Urinary bladder (tissue), 4 donors: ENCODE data around the gene SLC5A4. TPM values are rescaled to one million over a fixed set of nuclear protein-coding genes. Genes with fewer than 3 reads are reported as not detected.
A peak's percentile ranks its signal among the peaks of the same experiment; 100 is the strongest.
"Not testable (repeated sequence)": the region's sequence is repeated elsewhere in the genome, so short reads cannot be mapped to it uniquely, and the experiment has no call there.

Experiments used
- DNase-seq: peaks from one replicate; pipeline ENCODE4 v3.0.0-alpha.2; 2015; ENCODE audit errors: extremely low spot score
- H3K27ac ChIP-seq: one replicate; pipeline ENCODE4 v1.5.1; 2013; ENCODE audit warnings: low read depth, mild to moderate bottlenecking, moderate library complexity
- H3K36me3 ChIP-seq: one replicate; pipeline ENCODE4 v1.6.1; 2013; ENCODE audit warnings: mild to moderate bottlenecking, moderate library complexity; ENCODE audit not compliant: insufficient read depth
- H3K4me1 ChIP-seq: one replicate; pipeline ENCODE4 v1.6.1; 2013; ENCODE audit warnings: mild to moderate bottlenecking, moderate library complexity; ENCODE audit not compliant: insufficient read depth
- H3K4me3 ChIP-seq: one replicate; pipeline ENCODE4 v1.5.1; 2013; ENCODE audit warnings: low read depth, low read length
- WGBS: extraction: QIAGEN DNeasy Blood & Tissue Kit; methylation state at CpG from one replicate; pipeline ENCODE4 v1.1.7; 2013; 5-methylcytosine and 5-hydroxymethylcytosine counted together
- polyA plus RNA-seq: library from polyadenylated mRNA; stranded (reverse); fragments of 200-250 nt; gene quantifications from one replicate; pipeline ENCODE4 v1.2.3, GENCODE V29; 2013
- total RNA-seq: library from RNA; depleted of rRNA; stranded (reverse); fragments of >200 nt; gene quantifications from one replicate; pipeline ENCODE4 v1.2.3, GENCODE V29; 2014
- donor health status: healthy with polysubstance abuse.
- donor health status: healthy.

SLC5A4 gene
- total RNA-seq: 3.4 TPM
- polyA plus RNA-seq: 0.72 TPM

DNA sequence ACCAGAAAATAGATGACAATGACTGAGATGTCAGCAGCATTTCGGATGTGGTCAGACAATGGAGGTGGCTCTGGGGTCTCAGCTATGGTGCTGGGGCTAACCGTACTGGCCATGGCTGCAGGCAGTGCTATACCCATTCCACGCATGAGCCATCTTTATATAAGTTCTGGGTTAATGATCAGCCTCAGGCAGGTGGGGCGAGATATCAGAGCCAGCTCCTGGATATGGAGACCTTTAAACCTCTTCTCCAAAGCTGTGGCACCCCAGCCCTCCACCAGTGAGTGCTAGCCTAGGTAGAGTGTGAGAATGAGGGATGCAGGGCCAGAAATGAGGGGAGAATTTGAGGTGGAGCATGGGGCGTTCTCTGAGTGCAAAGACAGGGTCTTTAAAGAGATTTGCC is at the start of gene SLC5A4:
TSS of gene SLC5A4 (minus strand) at position 131 of the 400 bp plus-strand sequence. CDS start at position 113, 18 bp downstream.
- DNase-seq: no peak

DNA sequence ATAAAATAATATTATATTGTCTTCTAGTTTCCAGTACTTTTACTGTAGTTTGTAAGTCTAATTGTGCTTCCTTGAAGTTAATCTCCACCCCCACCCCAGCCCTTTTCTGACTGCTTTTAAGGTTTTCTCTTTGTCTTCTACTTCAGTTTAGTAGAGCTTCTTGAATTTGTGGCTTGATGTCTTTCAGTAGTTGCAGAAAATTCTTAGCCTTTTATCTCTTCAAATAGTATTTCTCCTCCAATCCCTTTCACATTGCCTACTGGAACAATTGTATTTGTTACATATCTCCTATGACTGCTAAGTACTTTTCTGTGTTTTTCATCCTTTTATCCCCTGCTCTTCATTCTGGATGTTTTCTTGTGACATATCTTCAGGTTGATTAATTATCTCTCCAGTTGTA is 38.8 kb upstream of the SLC5A4 start:
- DNase-seq, H3K4me1 ChIP-seq: not testable (repeated sequence)

More for the DNA sequence above, at the start of gene SLC5A4:
- Histone ChIP-seq H3K36me3 (no peaks in the 10 kb centered on the region), H3K4me3 (no peak within 1 kb of the TSS), H3K4me1 (no peaks in the 10 kb centered on the region), H3K27ac (no peak within 1 kb of the TSS)
- WGBS: 82% methylated on average over 5 of the region's 5 CpGs

DNA sequence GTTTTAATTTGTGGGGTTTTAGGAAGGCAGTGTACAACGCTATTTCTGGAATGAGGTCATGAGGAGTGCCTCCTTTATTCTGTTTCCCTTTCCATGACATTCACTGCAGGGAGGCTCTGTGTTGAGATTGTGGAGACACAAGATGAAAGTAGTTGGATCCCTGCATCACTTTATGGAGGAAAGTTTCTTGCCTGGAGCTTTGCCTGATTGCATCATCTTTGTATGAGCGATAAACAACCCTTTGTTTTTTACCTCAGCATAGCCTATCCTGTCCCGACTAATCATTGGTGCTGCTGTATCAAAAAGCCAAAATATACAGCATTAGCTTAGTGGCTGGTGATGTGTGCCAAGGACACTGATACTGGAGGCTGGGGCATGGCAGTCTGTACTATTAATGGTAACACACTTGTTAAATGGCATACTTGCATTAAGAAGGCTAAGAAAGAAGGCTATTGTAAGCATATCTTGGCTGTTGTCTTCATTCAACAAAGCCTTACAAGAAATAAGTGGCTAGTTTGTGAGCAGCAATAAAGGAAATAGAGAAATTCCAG is 31.2 kb upstream of the SLC5A4 start:
- DNase-seq: no peak
- no peak overlapping the region for H3K4me3 ChIP-seq
- 86% methylated on average over 3 of the region's 3 CpGs for WGBS

More for the DNA sequence above, 38.8 kb upstream of the SLC5A4 start:
- not testable (repeated sequence) for H3K4me3 ChIP-seq, H3K36me3 ChIP-seq, H3K27ac ChIP-seq

DNA sequence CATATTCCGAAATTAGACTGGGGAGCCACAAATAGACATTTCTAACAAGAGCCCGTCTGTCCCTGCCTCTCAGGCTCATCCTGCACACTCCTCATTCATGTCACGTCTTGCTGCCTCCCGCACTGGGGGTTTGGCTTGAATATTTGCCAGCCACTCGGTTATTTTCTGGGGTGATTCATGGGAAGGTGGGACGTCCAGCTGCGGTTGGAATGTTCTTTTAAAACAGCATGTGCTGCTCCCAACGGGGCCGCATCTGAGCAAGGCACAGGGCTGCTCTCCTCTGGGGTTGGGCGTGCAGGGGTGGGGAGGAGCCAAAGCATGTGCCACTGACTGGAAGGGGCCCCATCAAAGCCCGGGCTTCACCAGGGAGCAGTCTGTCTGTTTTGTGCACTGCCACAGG is 25.9 kb upstream of the SLC5A4 start:
- peak; percentile 3 for DNase-seq
- H3K27ac ChIP-seq: no peak overlapping the region
- 28% methylated on average over 11 of the region's 11 CpGs for WGBS
- no peak overlapping the region for H3K4me3 ChIP-seq
- no peaks in the 10 kb centered on the region for H3K36me3 ChIP-seq
- H3K4me1 ChIP-seq: no peaks in the 10 kb centered on the region

More for the DNA sequence above, 31.2 kb upstream of the SLC5A4 start:
- H3K4me1 ChIP-seq: no peaks in the 10 kb centered on the region
- no peaks in the 10 kb centered on the region for H3K36me3 ChIP-seq
- no peak overlapping the region for H3K27ac ChIP-seq

DNA sequence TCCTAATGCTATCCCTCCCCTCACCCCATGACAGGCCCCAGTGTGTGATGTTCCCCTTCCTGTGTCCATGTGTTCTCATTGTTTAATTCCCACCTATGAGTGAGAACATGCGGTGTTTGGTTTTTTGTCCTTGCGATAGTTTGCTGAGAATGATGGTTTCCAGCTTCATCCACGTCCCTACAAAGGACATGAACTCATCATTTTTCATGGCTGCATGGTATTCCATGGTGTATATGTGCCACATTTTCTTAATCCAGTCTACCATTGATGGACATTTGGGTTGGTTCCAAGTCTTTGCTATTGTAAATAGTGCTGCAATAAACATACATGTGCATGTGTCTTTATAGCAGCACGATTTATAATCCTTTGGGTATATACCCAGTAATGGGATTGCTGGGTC is 20.2 kb upstream of the SLC5A4 start:
- H3K36me3 ChIP-seq, H3K4me1 ChIP-seq, H3K27ac ChIP-seq, DNase-seq, H3K4me3 ChIP-seq: not testable (repeated sequence)
- WGBS: 70% methylated on average over 4 of the region's 4 CpGs

DNA sequence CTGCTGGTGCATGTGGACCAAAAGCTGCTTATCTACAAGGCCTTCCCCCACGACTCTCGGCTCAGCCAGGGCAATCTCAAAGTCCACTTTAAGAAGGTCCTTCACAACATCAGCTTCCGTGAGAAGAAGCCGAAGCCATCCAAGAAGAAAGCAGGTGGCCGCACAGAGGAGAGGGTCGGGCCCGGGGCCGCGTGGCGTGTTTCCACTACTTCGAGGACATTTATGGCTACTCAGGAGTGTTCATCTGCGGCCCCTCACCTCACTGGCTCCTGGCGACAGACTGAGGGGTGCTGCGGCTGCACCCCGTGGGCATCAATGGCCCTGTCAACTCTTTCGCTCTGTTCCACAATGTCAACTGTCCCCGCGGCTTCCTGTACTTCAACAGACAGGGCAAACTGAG is 16.2 kb upstream of the SLC5A4 start:
- 90% methylated on average over 18 of the region's 18 CpGs for WGBS
- no peak overlapping the region for H3K4me3 ChIP-seq
- no peak overlapping the region for H3K27ac ChIP-seq
- DNase-seq: no peak
- H3K4me1 ChIP-seq: no peaks in the 10 kb centered on the region
- H3K36me3 ChIP-seq: no peaks in the 10 kb centered on the region

DNA sequence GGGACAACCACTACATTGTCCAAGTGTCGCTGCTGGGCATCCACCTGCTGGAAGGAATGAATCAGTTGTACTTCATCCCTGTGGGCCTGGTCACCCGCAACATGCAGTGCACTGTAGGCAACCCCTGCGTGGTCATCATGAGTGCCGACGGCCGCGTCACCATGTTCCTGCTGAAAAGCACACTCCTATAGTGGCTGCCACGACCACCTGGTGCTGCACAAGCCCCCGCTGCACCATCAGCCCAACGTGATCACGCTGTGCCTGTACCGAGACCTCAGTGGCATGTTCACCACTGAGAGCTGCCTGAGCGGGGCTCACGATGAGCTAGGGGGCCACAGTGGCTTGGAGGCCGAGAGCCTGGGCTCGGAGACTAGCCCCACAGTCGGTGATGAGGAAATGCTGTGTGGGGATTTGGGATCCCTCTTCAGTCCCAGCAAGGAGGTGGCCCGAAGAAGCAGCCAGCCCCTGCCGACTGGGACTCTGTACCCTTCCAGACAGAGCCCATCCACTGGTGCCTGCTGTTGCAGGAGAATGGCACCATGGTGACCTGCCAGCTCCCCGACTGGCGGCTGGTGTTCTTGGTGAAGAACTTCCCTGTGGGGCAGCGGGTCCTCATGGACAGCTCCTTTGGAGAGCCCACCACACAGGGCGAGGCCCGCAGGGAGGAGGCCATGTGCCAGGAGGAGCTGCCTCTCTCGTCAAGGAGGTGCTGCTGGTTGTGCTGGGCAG is 15.7 kb upstream of the SLC5A4 start:
- no peak for DNase-seq
- no peak overlapping the region for H3K4me3 ChIP-seq
- H3K4me1 ChIP-seq: no peaks in the 10 kb centered on the region
- no peaks in the 10 kb centered on the region for H3K36me3 ChIP-seq
- H3K27ac ChIP-seq: no peak overlapping the region
- WGBS: 89% methylated on average over 25 of the region's 25 CpGs

DNA sequence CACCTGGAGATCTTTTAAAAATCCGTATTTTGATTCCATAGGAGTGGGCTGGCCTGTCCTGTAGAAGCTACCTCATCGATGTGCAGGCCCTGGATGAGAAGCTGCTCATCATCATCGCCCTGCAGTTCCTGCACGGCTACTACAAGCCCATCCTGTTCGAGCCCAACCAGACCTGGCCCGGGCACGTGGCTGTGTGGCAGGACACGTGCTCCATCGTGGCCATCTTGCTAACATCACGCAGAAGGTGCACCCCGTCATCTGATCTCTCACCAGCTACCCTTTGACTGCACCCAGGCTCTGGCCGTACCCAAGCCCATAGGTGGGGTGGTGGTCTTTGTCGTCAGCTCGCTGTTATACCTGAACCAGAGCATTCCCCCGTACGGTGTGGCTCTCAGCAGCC is 14.2 kb upstream of the SLC5A4 start:
- H3K27ac ChIP-seq: no peak overlapping the region
- no peak overlapping the region for H3K4me3 ChIP-seq
- H3K36me3 ChIP-seq: no peaks in the 10 kb centered on the region
- WGBS: 87% methylated on average over 16 of the region's 16 CpGs
- DNase-seq: no peak
- no peaks in the 10 kb centered on the region for H3K4me1 ChIP-seq

DNA sequence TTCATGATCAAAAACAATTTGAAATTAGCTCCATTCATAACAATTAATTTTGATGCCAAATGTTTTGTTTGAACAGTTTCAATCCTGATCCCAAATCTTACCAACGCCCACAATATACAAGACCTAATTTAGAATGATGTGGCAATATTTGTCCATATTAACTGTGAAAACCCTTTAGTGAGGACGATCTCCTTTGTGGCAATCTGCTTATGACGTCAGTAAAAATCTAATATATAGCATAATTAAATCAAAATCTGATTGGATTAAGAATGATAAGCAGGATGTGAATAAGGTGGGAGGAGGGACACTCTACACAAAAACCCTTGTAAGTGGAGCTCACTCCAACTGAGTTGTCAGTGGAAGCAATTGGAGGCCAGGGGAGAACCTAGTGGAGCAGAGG is 11.9 kb upstream of the SLC5A4 start:
- H3K36me3 ChIP-seq: no peaks in the 10 kb centered on the region
- 65% methylated on average over 3 of the region's 3 CpGs for WGBS
- H3K4me3 ChIP-seq: no peak overlapping the region
- no peaks in the 10 kb centered on the region for H3K4me1 ChIP-seq
- no peak overlapping the region for H3K27ac ChIP-seq
- DNase-seq: no peak

DNA sequence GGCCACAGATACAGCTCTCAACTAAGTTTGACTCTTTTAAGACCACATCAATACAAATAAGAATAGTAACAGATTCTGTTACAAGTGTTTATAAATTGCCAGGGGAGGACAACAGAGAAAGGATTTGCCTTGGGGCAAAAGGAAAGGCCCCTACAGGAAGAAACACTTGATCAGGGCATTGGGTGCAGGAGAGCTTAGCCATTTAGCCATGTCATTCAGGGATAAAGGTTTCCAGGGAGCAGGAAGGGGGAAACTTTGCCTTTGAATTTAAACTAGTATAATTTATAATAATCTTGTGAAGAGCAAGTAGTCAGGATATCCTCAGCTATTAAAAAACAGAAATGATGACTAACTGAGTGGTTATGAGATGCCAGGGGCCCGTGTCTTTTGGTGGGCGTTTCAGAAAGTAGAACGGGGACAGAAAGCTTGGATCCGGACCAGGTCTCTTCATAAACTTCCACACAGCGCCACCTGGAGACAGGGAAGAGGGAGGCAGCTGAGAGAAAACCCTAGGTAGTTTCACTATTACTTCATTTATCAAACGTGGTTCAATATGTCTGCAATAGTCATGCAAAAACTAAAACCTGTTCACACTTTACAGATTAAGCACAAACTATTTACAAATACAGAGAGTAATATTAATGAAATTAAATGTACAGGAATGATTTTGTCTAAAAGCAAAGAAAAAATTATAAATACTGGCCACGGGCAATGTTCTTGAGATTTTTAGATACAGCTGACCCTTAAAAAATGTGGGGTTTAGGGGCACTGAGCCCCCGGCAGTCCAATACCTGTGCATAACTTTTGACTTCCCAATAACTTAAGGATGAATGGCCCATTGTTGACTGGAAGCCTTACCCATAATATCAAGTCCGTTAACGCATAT is 11.0 kb upstream of the SLC5A4 start:
- Histone ChIP-seq H3K4me1 (no peaks in the 10 kb centered on the region), H3K4me3 (no peak overlapping the region)
- 29% methylated on average over 10 of the region's 10 CpGs for WGBS

DNA sequence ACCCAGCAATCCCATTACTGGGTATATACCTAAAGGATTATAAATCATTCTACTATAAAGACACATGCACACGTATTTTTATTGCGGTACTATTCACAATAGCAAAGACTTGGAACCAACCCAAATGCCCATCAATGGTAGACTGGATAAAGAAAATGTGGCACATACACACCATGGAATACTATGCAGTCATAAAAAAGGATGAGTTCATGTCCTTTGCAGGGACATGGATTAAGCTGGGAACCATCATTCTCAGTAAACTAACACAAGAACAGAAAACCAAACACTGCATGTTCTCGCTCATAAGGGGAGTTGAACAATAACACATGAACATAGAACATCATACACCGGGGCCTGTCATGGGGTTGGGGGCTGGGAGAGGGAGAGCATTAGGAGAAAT is 8.5 kb upstream of the SLC5A4 start:
- H3K36me3 ChIP-seq, H3K4me1 ChIP-seq, H3K27ac ChIP-seq, DNase-seq, H3K4me3 ChIP-seq: not testable (repeated sequence)
- WGBS: 92% methylated on average over 4 of the region's 4 CpGs

More for the DNA sequence above, 11.0 kb upstream of the SLC5A4 start:
- Histone ChIP-seq H3K27ac (no peak overlapping the region), H3K36me3 (no peaks in the 10 kb centered on the region)
- DNase-seq: peak; percentile 42

DNA sequence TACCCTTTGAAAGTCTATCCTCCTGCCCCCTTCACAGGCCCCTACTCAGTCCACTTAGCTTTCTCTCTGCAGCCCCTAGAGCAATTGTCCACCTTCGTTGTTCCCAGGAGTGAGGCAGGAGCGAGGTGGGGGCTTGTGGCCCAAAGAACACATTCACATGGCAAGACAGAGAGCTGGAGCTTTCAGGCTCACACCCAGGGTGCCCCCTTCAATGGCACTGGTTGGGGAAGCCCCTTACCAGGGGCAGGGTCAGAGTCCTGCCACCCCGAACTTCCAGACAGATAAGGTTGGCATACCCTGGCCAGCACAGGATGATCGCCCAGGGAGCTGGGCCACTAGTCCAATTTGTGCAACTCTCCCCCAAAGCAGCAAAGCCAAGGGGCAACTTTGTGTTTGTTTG is 6.2 kb upstream of the SLC5A4 start:
- 77% methylated on average over 4 of the region's 4 CpGs for WGBS
- Histone ChIP-seq H3K4me3 (no peak overlapping the region), H3K36me3 (no peaks in the 10 kb centered on the region), H3K4me1 (no peaks in the 10 kb centered on the region), H3K27ac (no peak overlapping the region)
- DNase-seq: no peak

DNA sequence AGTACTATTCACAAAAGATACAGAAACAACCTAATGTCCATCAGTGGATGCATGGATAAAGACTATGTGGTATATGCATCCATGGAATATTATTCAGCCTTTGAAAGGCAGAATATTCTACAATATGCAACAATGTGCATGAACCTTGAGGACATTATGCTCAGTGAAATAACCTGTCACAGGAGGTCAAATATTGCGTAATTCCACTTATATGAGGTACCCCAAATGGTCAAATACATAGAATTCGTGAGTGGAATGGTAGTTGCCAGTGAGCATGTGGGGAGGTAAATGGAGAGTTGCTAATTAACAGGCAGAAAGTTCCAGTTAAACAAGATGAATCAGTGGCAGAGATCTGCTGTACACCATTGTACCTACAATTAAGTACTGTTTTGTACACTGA is 3.6 kb upstream of the SLC5A4 start:
- Histone ChIP-seq H3K36me3 (no peaks in the 10 kb centered on the region), H3K4me3 (no peak overlapping the region), H3K27ac (no peak overlapping the region), H3K4me1 (no peaks in the 10 kb centered on the region)
- 75% methylated on average over 2 of the region's 2 CpGs for WGBS
- no peak for DNase-seq

DNA sequence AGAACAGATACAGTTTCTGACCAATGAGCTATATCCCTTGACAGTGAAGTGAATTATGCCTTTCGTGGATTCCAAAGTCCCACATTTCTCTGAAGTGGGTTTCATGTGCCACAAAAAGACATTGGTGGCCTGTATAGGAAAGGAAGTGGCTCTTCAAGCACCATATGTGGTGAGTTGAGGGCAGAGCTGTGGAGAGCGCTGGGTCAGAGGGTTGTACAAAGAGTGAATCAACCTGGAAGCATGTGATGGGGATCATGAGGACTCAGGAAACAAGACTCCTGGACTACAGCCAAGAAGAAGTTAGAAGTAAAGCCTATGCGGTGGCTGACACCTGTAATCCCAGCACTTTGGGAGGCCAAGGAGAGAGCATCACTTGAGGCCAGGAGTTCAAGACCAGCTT is 579 bp upstream of the SLC5A4 start:
- no peak for DNase-seq
- no peak overlapping the region for H3K4me3 ChIP-seq
- H3K27ac ChIP-seq: no peak overlapping the region
- no peaks in the 10 kb centered on the region for H3K4me1 ChIP-seq
- WGBS: 81% methylated on average over 3 of the region's 3 CpGs
- H3K36me3 ChIP-seq: no peaks in the 10 kb centered on the region
